Astrocyte of the spinal cord (primary cell): Measurements from ENCODE around the gene ARPC2.

Experiments used
- DNase-seq: peaks from one replicate; pipeline ENCODE4 v3.0.0; 2011; ENCODE audit warnings: low read depth, low spot score
- H3K4me3 ChIP-seq: 2 replicates; pipeline ENCODE4 v1.5.1; 2011; ENCODE audit warnings: low read depth, mild to moderate bottlenecking, low read length, moderate library complexity
- CTCF ChIP-seq: IDR thresholded peaks from 2 replicates; pipeline ENCODE4 v1.5.1; 2012; ENCODE audit warnings: low read depth, mild to moderate bottlenecking, low read length, inconsistent platforms
- in situ Hi-C: cut with HindIII; loops from 2 replicates; pipeline ENCODE4 v1.10.0; 2017; ENCODE audit warnings: low sequenced_read_pairs

ARPC2 gene

GRCh38 chr2:218294430-218295022 is 77.5 kb downstream of the ARPC2 start:
- no peak for DNase-seq
- no peak for TF ChIP-seq CTCF
- H3K4me3 ChIP-seq, result no peak overlapping the region
- in situ Hi-C loops, result no loop called here

- in situ Hi-C loops, result no loop called here
- no peak for TF ChIP-seq CTCF
- DNase-seq, result no peak
- H3K4me3 ChIP-seq, result no peak overlapping the region
These were observed 78.0 kb downstream of the ARPC2 start for GRCh38 chr2:218295029-218295428.

- DNase-seq, result no peak
- no peak overlapping the region for H3K4me3 ChIP-seq
- in situ Hi-C loops, result no loop called here
- TF ChIP-seq CTCF, result no peak
These were observed 79.2 kb downstream of the ARPC2 start for GRCh38 chr2:218296200-218296599.

GRCh38 chr2:218296847-218297246 is 79.9 kb downstream of the ARPC2 start:
- TF ChIP-seq CTCF, result no peak
- in situ Hi-C loops, result no loop called here
- H3K4me3 ChIP-seq, result no peak overlapping the region
- DNase-seq, result no peak

GRCh38 chr2:218298314-218298875 is 81.4 kb downstream of the ARPC2 start:
- in situ Hi-C loops, result no loop called here
- no peak for DNase-seq
- TF ChIP-seq CTCF, result no peak
- no peak overlapping the region for H3K4me3 ChIP-seq

- in situ Hi-C loops, result no loop called here
- H3K4me3 ChIP-seq, result no peak overlapping the region
- TF ChIP-seq CTCF, result no peak
- DNase-seq, result no peak
These were observed 83.2 kb downstream of the ARPC2 start for GRCh38 chr2:218300141-218300540.
